Stimulated activated CD8-positive, alpha-beta memory T cell treated with anti-CD3 and anti-CD28 coated beads, Interleukin-2, amount 100 ng/mL, for 1 hour (primary cell): ENCODE data around the gene COL16A1.

Experiments used
- DNase-seq, 2 donors: peaks; one replicate each; pipeline ENCODE4 v3.0.0-alpha.2; 2020; ENCODE audit warnings: low read depth in 2 of 2

The COL16A1 gene

GRCh38 chr1:31648190-31648589 lies 55.6 kb downstream of the COL16A1 start:
- DNase-seq: no peak

DNA sequence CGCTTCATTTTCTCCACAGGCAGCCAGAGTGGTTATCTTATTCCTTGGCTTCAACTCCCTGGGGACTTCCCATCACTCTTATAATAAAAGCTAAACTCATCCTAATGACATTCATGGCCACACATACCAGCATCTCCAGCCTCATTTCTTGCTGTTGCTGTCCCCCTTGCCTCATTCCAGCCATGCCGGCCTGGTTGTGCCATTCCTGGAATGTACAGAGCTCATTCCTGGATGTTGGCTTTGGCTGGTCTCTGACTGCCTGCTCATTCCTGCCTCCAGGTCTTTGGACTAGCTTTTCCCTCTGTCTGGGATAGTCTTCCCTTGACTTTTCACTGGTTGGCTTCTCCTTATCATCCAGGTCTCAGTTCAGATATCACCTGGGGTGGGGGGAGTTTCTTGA lies 56.7 kb downstream of the COL16A1 start:
- DNase-seq: no peak

GRCh38 chr1:31646259-31646960 lies 57.4 kb downstream of the COL16A1 start:
- DNase-seq: no peak

DNA sequence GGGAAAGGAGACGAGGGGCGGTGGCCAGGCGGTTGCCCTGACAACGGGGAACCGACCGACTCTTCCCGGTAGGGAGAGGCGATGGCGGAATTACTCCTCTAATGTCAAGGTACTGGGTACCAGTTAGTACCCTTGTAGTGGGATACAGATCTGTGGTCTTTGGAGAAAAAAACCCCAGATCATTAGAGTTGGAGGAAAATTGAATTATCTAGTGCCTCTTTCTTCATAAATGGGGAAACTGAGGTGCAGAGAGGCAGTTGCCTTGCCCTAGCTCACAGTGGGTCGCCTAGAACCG lies 58.6 kb downstream of the COL16A1 start:
- DNase-seq: no peak

GRCh38 chr1:31644560-31645273 lies 59.1 kb downstream of the COL16A1 start, which contains the start of gene PEF1:
Gene PEF1, minus strand, starts transcription at chr1:31644876. Its CDS starts 12 bp downstream, at chr1:31644864.
- DNase-seq: peak; percentile 98 to 99

- DNase-seq: no peak
Observed at GRCh38 chr1:31643976-31644559, 59.7 kb downstream of the COL16A1 start.

GRCh38 chr1:31642897-31643296 lies 60.9 kb downstream of the COL16A1 start:
- DNase-seq: no peak

DNA sequence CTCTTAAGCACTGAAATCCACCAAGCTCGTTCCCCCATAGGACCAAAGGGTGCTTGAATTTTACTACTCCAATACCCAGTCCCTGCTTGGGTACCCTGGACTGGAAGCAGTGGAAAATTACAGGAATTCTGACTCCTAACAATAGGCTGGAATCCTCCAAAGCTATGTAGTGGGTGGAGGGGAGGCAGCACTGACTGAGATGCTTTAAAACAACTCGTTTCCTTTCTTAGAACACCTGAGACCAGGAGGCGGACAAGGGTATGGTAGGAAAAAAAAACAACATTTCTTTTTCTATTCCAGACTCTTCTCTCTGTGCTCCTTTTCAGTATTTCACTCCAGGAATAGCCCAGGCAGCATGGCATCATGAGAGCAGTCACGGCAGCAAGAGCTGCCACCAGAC lies 61.5 kb downstream of the COL16A1 start:
- DNase-seq: no peak

DNA sequence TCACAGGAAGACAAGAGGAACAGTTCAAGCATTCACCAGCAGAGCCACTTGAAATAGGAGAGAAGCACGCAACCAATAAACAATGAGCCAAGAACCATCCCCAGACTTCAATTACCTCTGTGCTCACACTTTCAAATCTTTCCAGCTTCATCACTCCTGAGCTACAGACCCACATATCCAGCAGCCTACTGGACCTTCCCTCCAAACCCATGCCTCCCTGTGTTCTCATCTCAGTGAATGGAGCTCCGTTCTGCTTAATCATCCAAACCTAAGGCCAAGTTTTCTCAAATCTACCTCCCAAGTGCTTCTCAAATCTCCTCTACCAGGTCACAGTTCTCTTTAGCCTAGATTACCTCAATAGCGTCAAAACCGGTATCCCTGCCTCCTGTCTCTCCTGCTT lies 62.9 kb downstream of the COL16A1 start:
- DNase-seq: no peak

DNA sequence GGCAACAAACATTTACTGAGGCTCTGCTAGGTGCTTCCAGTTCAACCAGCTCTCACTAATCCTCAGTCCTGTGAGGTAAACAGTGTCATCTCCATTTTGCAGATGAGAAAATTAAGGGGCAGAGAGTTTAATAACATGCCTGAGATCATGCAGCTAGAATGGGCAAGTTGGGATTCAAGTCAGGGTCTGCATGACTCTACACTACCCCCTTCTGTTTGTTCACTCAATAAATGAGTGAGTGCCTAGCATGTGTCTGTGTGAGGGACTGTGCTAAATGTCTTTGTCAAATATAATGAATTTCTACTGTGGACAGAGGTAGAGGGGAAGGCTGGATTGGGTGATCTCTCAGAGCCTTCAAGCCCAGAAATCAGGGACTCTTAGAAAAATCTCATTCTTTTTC lies 63.6 kb downstream of the COL16A1 start:
- no peak for DNase-seq

- DNase-seq: no peak
Observed at GRCh38 chr1:31639543-31639942, 64.3 kb downstream of the COL16A1 start.

GRCh38 chr1:31637915-31638673 lies 65.7 kb downstream of the COL16A1 start:
- DNase-seq: no peak

DNA sequence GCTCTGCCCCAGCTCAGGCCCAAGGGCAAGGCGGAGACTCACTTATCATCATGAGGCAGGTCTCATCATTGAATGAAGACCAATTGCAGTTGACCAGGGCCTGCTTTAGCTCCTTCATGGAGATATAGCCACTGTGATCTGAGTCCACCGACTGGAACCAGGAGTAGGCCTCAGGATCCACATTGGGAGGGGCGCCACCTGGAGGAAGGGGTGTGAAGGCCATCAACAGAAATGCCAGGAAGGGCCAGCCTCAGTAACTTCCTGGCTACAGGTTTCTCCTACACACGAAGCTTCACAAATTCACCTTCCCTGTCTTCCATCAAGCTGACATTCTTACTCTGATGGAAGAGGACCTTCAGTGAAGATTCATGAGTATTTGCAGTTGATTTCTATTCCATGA lies 70.7 kb downstream of the COL16A1 start:
- no peak for DNase-seq

DNA sequence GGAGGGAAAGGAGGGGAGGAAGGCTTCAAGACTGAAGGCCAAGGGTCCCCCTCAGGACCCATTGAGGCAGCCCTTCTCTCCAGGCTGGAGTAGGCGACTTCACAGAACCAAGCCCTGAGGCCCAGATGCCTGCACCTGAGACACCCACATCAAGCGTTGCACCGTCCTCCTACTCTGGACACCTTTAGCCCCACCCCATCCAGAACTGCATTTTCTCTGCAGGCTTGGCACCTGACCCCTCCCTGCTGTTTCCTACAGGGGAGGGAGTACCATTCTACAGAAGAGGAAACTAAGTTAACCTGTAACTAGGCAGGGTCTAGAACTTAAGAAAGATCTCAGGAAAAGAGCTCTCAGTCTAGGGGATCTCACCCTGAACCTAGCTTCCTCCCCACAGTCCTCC lies 71.2 kb downstream of the COL16A1 start:
- DNase-seq: no peak

DNA sequence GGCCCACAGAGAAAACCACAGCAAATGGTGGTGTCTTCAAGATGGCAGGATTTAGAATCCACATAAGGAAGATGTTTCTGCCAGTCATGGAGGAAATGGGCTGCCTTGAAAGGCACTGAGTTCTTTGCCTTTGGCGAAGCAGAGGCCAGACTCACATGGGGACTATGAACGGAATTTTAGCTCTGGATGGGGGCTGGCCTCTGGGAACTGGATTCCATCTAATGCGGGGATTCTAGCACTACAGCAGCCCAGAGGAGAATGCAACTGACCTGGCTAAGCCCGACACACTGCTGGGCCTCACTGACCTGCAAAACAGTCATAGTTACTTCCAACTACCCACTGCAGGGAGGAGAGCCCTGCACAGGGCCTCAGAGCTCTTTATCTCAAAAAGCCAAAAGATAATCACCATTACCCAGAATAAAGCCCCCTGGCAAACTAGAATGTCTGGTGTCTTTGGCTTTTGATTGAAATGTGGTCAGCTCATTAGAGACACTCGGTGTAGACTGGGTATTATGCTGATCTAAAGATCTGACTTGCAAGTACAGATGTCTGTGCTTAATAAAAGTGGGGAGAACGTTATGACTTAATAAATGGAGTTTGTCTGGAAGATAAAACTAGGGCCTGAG lies 74.8 kb downstream of the COL16A1 start:
- no peak for DNase-seq

- no peak for DNase-seq
Observed at GRCh38 chr1:31627930-31628559, 75.8 kb downstream of the COL16A1 start.

DNA sequence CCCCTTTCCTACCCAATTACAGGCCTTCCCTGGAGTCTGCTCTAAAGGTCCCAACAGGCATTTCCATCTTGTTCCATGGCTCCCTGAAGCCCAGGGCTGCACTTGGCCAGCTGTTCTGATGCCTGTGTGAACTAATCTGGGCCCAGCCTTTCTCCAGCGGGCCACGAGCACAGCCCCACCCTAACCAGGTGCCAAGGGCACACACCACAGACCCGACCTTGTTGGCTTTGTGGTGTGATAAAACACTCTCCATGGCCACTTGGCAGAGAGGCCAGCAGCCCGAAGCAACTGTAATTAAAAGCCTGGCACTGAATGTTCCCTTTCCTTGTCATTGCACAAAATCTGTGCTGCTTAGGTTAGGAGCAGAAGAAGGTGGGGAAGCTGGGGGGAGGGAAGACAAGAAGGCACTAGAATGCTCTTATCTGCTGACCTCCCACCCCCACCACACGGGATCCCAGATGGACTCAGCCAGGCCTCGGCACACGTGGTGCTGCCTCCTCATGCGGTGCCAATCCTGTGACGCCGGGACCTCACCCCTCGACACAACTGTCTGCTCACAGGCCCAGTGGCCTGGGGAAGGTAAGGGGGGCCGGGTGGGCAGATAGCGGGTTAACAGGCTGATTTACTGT lies 76.4 kb downstream of the COL16A1 start:
- DNase-seq: no peak

GRCh38 chr1:31626223-31627207 lies 77.3 kb downstream of the COL16A1 start:
- no peak for DNase-seq

DNA sequence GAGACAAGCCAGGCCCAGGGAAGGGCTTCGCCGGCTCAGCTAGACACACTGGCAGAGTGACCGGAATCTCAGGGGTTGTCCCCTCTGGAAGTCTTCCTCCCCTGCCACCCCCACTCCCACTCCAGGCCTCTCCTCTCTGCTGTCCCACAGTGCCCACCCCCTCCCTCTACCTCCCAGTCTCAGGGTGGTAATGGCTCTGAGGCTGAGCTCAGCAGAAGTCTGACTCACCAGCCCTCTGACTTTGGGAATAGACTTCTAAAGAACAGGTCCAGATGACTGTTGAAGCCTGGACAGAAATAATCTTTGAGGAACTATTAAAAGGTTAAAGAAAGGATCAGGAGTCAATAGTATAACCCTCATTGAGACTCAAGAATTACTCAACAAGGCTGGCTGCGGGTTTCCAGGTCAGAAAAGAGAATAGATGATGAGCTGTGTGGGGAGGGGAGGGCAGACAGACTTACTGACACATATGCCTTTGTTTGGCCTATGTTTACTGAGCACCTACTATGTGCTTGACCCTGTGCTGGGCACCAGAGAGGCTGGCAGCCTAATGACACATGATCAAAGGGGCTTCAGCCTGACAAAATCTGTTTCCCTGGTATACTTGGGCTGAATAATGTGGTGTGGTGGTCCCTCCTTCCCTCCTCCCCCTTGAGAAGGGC lies 78.1 kb downstream of the COL16A1 start:
- no peak for DNase-seq
